ENCODE data around the gene OR4C15. TPM values are rescaled to one million over a fixed set of nuclear protein-coding genes. Genes with fewer than 3 reads are reported as not detected.

Gene OR4C15
- total and polyA plus RNA-seq, 10 of the 15 experiments (the other 5 are each of a cell fraction or from before 2014, with no cell fraction given), result not detected

- TF ChIP-seq HDGF (IDR thresholded peaks at IDR 0.05), result no peak
- TF ChIP-seq RBBP5 (conservative IDR thresholded peaks at IDR 0.05), result no peak
- TF ChIP-seq ZNF24 (IDR thresholded peaks at IDR 0.05), result no peak
- TF ChIP-seq, protein P1, sequence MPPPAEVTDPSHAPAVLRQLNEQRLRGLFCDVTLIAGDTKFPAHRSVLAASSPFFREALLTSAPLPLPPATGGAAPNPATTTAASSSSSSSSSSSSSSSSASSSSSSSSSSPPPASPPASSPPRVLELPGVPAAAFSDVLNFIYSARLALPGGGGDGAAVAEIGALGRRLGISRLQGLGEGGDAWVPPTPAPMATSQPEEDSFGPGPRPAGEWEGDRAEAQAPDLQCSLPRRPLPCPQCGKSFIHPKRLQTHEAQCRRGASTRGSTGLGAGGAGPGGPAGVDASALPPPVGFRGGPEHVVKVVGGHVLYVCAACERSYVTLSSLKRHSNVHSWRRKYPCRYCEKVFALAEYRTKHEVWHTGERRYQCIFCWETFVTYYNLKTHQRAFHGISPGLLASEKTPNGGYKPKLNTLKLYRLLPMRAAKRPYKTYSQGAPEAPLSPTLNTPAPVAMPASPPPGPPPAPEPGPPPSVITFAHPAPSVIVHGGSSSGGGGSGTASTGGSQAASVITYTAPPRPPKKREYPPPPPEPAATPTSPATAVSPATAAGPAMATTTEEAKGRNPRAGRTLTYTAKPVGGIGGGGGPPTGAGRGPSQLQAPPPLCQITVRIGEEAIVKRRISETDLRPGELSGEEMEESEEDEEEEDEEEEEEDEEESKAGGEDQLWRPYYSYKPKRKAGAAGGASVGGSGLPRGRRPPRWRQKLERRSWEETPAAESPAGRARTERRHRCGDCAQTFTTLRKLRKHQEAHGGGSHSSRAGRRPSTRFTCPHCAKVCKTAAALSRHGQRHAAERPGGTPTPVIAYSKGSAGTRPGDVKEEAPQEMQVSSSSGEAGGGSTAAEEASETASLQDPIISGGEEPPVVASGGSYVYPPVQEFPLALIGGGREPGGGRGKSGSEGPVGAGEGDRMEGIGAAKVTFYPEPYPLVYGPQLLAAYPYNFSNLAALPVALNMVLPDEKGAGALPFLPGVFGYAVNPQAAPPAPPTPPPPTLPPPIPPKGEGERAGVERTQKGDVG (CRISPR knock-in tag; IDR thresholded peaks at IDR 0.05), result no peak
- TF ChIP-seq SUPT20H (IDR thresholded peaks at IDR 0.05; ENCODE audit: borderline replicate concordance, control insufficient read depth, low read depth, low read length), result no peak
- no peak for TF ChIP-seq ESRRA (IDR thresholded peaks at IDR 0.05; ENCODE audit: low read length)
- TF ChIP-seq TCF3 (IDR thresholded peaks at IDR 0.05; ENCODE audit: borderline replicate concordance, insufficient read depth, low read depth, low read length), result no peak
- peak; percentile 67 for TF ChIP-seq ATF7 (IDR thresholded peaks at IDR 0.05; ENCODE audit: low read depth)
- TF ChIP-seq, protein P2, sequence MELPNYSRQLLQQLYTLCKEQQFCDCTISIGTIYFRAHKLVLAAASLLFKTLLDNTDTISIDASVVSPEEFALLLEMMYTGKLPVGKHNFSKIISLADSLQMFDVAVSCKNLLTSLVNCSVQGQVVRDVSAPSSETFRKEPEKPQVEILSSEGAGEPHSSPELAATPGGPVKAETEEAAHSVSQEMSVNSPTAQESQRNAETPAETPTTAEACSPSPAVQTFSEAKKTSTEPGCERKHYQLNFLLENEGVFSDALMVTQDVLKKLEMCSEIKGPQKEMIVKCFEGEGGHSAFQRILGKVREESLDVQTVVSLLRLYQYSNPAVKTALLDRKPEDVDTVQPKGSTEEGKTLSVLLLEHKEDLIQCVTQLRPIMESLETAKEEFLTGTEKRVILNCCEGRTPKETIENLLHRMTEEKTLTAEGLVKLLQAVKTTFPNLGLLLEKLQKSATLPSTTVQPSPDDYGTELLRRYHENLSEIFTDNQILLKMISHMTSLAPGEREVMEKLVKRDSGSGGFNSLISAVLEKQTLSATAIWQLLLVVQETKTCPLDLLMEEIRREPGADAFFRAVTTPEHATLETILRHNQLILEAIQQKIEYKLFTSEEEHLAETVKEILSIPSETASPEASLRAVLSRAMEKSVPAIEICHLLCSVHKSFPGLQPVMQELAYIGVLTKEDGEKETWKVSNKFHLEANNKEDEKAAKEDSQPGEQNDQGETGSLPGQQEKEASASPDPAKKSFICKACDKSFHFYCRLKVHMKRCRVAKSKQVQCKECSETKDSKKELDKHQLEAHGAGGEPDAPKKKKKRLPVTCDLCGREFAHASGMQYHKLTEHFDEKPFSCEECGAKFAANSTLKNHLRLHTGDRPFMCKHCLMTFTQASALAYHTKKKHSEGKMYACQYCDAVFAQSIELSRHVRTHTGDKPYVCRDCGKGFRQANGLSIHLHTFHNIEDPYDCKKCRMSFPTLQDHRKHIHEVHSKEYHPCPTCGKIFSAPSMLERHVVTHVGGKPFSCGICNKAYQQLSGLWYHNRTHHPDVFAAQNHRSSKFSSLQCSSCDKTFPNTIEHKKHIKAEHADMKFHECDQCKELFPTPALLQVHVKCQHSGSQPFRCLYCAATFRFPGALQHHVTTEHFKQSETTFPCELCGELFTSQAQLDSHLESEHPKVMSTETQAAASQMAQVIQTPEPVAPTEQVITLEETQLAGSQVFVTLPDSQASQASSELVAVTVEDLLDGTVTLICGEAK (IDR thresholded peaks at IDR 0.05; ENCODE audit: borderline replicate concordance), result no peak
- peak; percentile 71 for TF ChIP-seq DPF2 (IDR thresholded peaks at IDR 0.05)
- TF ChIP-seq FOS (IDR thresholded peaks at IDR 0.05; ENCODE audit: borderline replicate concordance, extremely low read depth, insufficient read length), result no peak
- no peak for TF ChIP-seq GABPA (IDR thresholded peaks at IDR 0.05; ENCODE audit: low read depth)
- TF ChIP-seq MTA2 (IDR thresholded peaks at IDR 0.05; ENCODE audit: low read depth), result peak; percentile 70
- TF ChIP-seq NR2C1 (IDR thresholded peaks at IDR 0.05), result no peak
Observed at GRCh38 chr11:55572548-55572947, 18.3 kb downstream of the OR4C15 start (continued).

Other genes starting within 250 kb of the OR4C15 start
Only the 7 nearest of the 9 such genes appear.
- gene OR4A16, start 211.3 kb upstream of the OR4C15 start, total RNA-seq (2014; rRNA removed), result not detected in 2 replicates
- not detected in 2 replicates for gene OR4A16, start 211.3 kb upstream of the OR4C15 start, total RNA-seq (2014; rRNA removed; fragmentation: Illumina TruSeq; extraction: Trizol)
- not detected in 2 replicates for gene OR4A16, start 211.3 kb upstream of the OR4C15 start, total RNA-seq (2021)
- not detected in 2 replicates for gene OR4A16, start 211.3 kb upstream of the OR4C15 start, polyA plus RNA-seq (2011; rRNA removed)
- not detected in 2 replicates for gene OR4A16, start 211.3 kb upstream of the OR4C15 start, polyA plus RNA-seq (2014; fragmentation: Illumina TruSeq; extraction: Trizol)
- gene OR4A16, start 211.3 kb upstream of the OR4C15 start, polyA plus RNA-seq (2014; fragmentation: Nextera tagmentation; extraction: Ambion mirVana), result not detected
- gene OR4A16, start 211.3 kb upstream of the OR4C15 start, polyA plus RNA-seq (2014; rRNA removed), result not detected in 2 replicates
- not detected for gene OR4A16, start 211.3 kb upstream of the OR4C15 start, polyA plus RNA-seq (2016; fragmentation: Nextera tagmentation; extraction: Ambion mirVana)
- not detected in 2 replicates for gene OR4A15, start 186.5 kb upstream of the OR4C15 start, total RNA-seq (2014; rRNA removed)
- not detected in 2 replicates for gene OR4A15, start 186.5 kb upstream of the OR4C15 start, total RNA-seq (2014; rRNA removed; fragmentation: Illumina TruSeq; extraction: Trizol)
- gene OR4A15, start 186.5 kb upstream of the OR4C15 start, total RNA-seq (2021), result not detected in 2 replicates
- not detected in 2 replicates for gene OR4A15, start 186.5 kb upstream of the OR4C15 start, polyA plus RNA-seq (2011; rRNA removed)
- gene OR4A15, start 186.5 kb upstream of the OR4C15 start, polyA plus RNA-seq (2014; fragmentation: Illumina TruSeq; extraction: Trizol), result not detected in 2 replicates
- not detected for gene OR4A15, start 186.5 kb upstream of the OR4C15 start, polyA plus RNA-seq (2014; fragmentation: Nextera tagmentation; extraction: Ambion mirVana)
- not detected in 2 replicates for gene OR4A15, start 186.5 kb upstream of the OR4C15 start, polyA plus RNA-seq (2014; rRNA removed)
- not detected for gene OR4A15, start 186.5 kb upstream of the OR4C15 start, polyA plus RNA-seq (2016; fragmentation: Nextera tagmentation; extraction: Ambion mirVana)
- not detected in 2 replicates for gene OR4C16, start 17.7 kb downstream of the OR4C15 start, total RNA-seq (2014; rRNA removed)
- not detected in 2 replicates for gene OR4C16, start 17.7 kb downstream of the OR4C15 start, total RNA-seq (2014; rRNA removed; fragmentation: Illumina TruSeq; extraction: Trizol)
- gene OR4C16, start 17.7 kb downstream of the OR4C15 start, total RNA-seq (2021), result not detected in 2 replicates
- gene OR4C16, start 17.7 kb downstream of the OR4C15 start, polyA plus RNA-seq (2011; rRNA removed), result not detected in 2 replicates
- not detected in 2 replicates for gene OR4C16, start 17.7 kb downstream of the OR4C15 start, polyA plus RNA-seq (2014; fragmentation: Illumina TruSeq; extraction: Trizol)
- not detected for gene OR4C16, start 17.7 kb downstream of the OR4C15 start, polyA plus RNA-seq (2014; fragmentation: Nextera tagmentation; extraction: Ambion mirVana)
- not detected in 2 replicates for gene OR4C16, start 17.7 kb downstream of the OR4C15 start, polyA plus RNA-seq (2014; rRNA removed)
- gene OR4C16, start 17.7 kb downstream of the OR4C15 start, polyA plus RNA-seq (2016; fragmentation: Nextera tagmentation; extraction: Ambion mirVana), result not detected
- not detected in 2 replicates for gene OR4C11, start 53.2 kb downstream of the OR4C15 start, total RNA-seq (2014; rRNA removed)
- not detected in 2 replicates for gene OR4C11, start 53.2 kb downstream of the OR4C15 start, total RNA-seq (2014; rRNA removed; fragmentation: Illumina TruSeq; extraction: Trizol)
- gene OR4C11, start 53.2 kb downstream of the OR4C15 start, total RNA-seq (2021), result not detected in 2 replicates
- not detected in 2 replicates for gene OR4C11, start 53.2 kb downstream of the OR4C15 start, polyA plus RNA-seq (2011; rRNA removed)
- not detected in 2 replicates for gene OR4C11, start 53.2 kb downstream of the OR4C15 start, polyA plus RNA-seq (2014; fragmentation: Illumina TruSeq; extraction: Trizol)
- not detected for gene OR4C11, start 53.2 kb downstream of the OR4C15 start, polyA plus RNA-seq (2014; fragmentation: Nextera tagmentation; extraction: Ambion mirVana)
- gene OR4C11, start 53.2 kb downstream of the OR4C15 start, polyA plus RNA-seq (2014; rRNA removed), result not detected in 2 replicates
- not detected for gene OR4C11, start 53.2 kb downstream of the OR4C15 start, polyA plus RNA-seq (2016; fragmentation: Nextera tagmentation; extraction: Ambion mirVana)
- not detected in 2 replicates for gene OR4P4, start 80.6 kb downstream of the OR4C15 start, total RNA-seq (2014; rRNA removed)
- not detected in 2 replicates for gene OR4P4, start 80.6 kb downstream of the OR4C15 start, total RNA-seq (2014; rRNA removed; fragmentation: Illumina TruSeq; extraction: Trizol)
- gene OR4P4, start 80.6 kb downstream of the OR4C15 start, total RNA-seq (2021), result not detected in 2 replicates
- gene OR4P4, start 80.6 kb downstream of the OR4C15 start, polyA plus RNA-seq (2011; rRNA removed), result not detected in 2 replicates
- not detected in 2 replicates for gene OR4P4, start 80.6 kb downstream of the OR4C15 start, polyA plus RNA-seq (2014; fragmentation: Illumina TruSeq; extraction: Trizol)
- not detected for gene OR4P4, start 80.6 kb downstream of the OR4C15 start, polyA plus RNA-seq (2014; fragmentation: Nextera tagmentation; extraction: Ambion mirVana)
- gene OR4P4, start 80.6 kb downstream of the OR4C15 start, polyA plus RNA-seq (2014; rRNA removed), result not detected in 2 replicates
- gene OR4P4, start 80.6 kb downstream of the OR4C15 start, polyA plus RNA-seq (2016; fragmentation: Nextera tagmentation; extraction: Ambion mirVana), result not detected
- not detected in 2 replicates for gene OR4S2, start 93.9 kb downstream of the OR4C15 start, total RNA-seq (2014; rRNA removed)
- not detected in 2 replicates for gene OR4S2, start 93.9 kb downstream of the OR4C15 start, total RNA-seq (2014; rRNA removed; fragmentation: Illumina TruSeq; extraction: Trizol)
- gene OR4S2, start 93.9 kb downstream of the OR4C15 start, total RNA-seq (2021), result not detected in 2 replicates
- gene OR4S2, start 93.9 kb downstream of the OR4C15 start, polyA plus RNA-seq (2011; rRNA removed), result not detected in 2 replicates
- not detected in 2 replicates for gene OR4S2, start 93.9 kb downstream of the OR4C15 start, polyA plus RNA-seq (2014; fragmentation: Illumina TruSeq; extraction: Trizol)
- not detected for gene OR4S2, start 93.9 kb downstream of the OR4C15 start, polyA plus RNA-seq (2014; fragmentation: Nextera tagmentation; extraction: Ambion mirVana)
- not detected in 2 replicates for gene OR4S2, start 93.9 kb downstream of the OR4C15 start, polyA plus RNA-seq (2014; rRNA removed)
- not detected for gene OR4S2, start 93.9 kb downstream of the OR4C15 start, polyA plus RNA-seq (2016; fragmentation: Nextera tagmentation; extraction: Ambion mirVana)
- gene OR4C6, start 107.7 kb downstream of the OR4C15 start, total RNA-seq (2014; rRNA removed), result 0.16 and 0.34 TPM in 2 replicates
- 0.18 and 0.27 TPM in 2 replicates for gene OR4C6, start 107.7 kb downstream of the OR4C15 start, total RNA-seq (2014; rRNA removed; fragmentation: Illumina TruSeq; extraction: Trizol)
- not detected in 2 replicates for gene OR4C6, start 107.7 kb downstream of the OR4C15 start, total RNA-seq (2021)
- gene OR4C6, start 107.7 kb downstream of the OR4C15 start, polyA plus RNA-seq (2011; rRNA removed), result 0.30 and 0.52 TPM in 2 replicates
- 0.22 and 0.59 TPM in 2 replicates for gene OR4C6, start 107.7 kb downstream of the OR4C15 start, polyA plus RNA-seq (2014; fragmentation: Illumina TruSeq; extraction: Trizol)
- gene OR4C6, start 107.7 kb downstream of the OR4C15 start, polyA plus RNA-seq (2014; fragmentation: Nextera tagmentation; extraction: Ambion mirVana), result under 1 TPM; 0.42 to 0.53 TPM
- gene OR4C6, start 107.7 kb downstream of the OR4C15 start, polyA plus RNA-seq (2014; rRNA removed), result 0.16 TPM in 1 of 2 replicates, not detected in the other
- gene OR4C6, start 107.7 kb downstream of the OR4C15 start, polyA plus RNA-seq (2016; fragmentation: Nextera tagmentation; extraction: Ambion mirVana), result under 1 TPM in 1 of 2 experiments, not detected in 1; 0.60 TPM